Neural cell (in vitro differentiated cells): ENCODE data around the gene SEC63. TPM values are rescaled to one million over a fixed set of nuclear protein-coding genes. Genes with fewer than 3 reads are reported as not detected.

Experiments
- H2AFZ ChIP-seq: fragments of 200-600, 300-800 bp; sonication (generic), shearing (Covaris generic); 2 replicates; pipeline ENCODE4 v1.6.0; 2014; ENCODE audit warnings: low read depth, mild to moderate bottlenecking, antibody characterized with exemption, low read length, moderate library complexity
- H3F3A ChIP-seq: fragments of 200-600 bp; shearing (Covaris generic); 2 replicates; pipeline ENCODE4 v1.6.1; 2016; ENCODE audit warnings: mild to moderate bottlenecking, moderate library complexity, mixed read lengths, antibody characterized with exemption, low read length; ENCODE audit not compliant: insufficient read depth, poor library complexity, severe bottlenecking
- H3K27ac ChIP-seq: fragments of 200-600, 300-800 bp; sonication (generic), shearing (Covaris generic); 2 replicates; pipeline ENCODE4 v1.5.1; 2014; ENCODE audit warnings: mild to moderate bottlenecking, low read length, moderate library complexity
- H3K27me3 ChIP-seq: fragments of 300-800, 200-600 bp; sonication (generic), shearing (Covaris generic); 2 replicates; pipeline ENCODE4 v1.6.0; 2014; ENCODE audit warnings: mild to moderate bottlenecking, low read depth, low read length, moderate library complexity; ENCODE audit not compliant: insufficient read depth
- H3K36me3 ChIP-seq: fragments of 300-800, 200-600 bp; sonication (generic), shearing (Covaris generic); 2 replicates; pipeline ENCODE4 v1.5.1; 2014; ENCODE audit warnings: mild to moderate bottlenecking, antibody characterized with exemption, low read length, moderate library complexity; ENCODE audit not compliant: insufficient read depth
- H3K4me2 ChIP-seq: fragments of 300-800, 200-600 bp; sonication (generic), shearing (Covaris generic); 2 replicates; pipeline ENCODE4 v1.6.0; 2014; ENCODE audit warnings: mild to moderate bottlenecking, low read length
- H3K4me3 ChIP-seq: fragments of 300-800, 200-600 bp; sonication (generic), shearing (Covaris generic); 2 replicates; pipeline ENCODE4 v1.5.1; 2014; ENCODE audit warnings: mild to moderate bottlenecking, low read length, moderate library complexity
- H3K79me2 ChIP-seq: fragments of 200-600 bp; shearing (Covaris generic); replicated peaks from 2 replicates; pipeline ENCODE4 v1.6.0; 2014; ENCODE audit warnings: mild to moderate bottlenecking, low read length, moderate library complexity; ENCODE audit not compliant: insufficient read depth
- H3K9ac ChIP-seq: fragments of 300-800, 200-600 bp; sonication (generic), shearing (Covaris generic); 2 replicates; pipeline ENCODE4 v1.6.1; 2016; ENCODE audit warnings: mild to moderate bottlenecking, low read length, mixed read lengths
- H3K9me2 ChIP-seq: fragments of 200-600 bp; shearing (Covaris generic); 2 replicates; pipeline ENCODE4 v1.6.1; 2016; ENCODE audit warnings: mild to moderate bottlenecking, low read length, mixed read lengths; ENCODE audit not compliant: insufficient read depth
- H3K9me3 ChIP-seq: fragments of 200-600, 300-800 bp; sonication (generic), shearing (Covaris generic); 2 replicates; pipeline ENCODE4 v1.6.1; 2016; ENCODE audit warnings: mild to moderate bottlenecking, mixed run types, low read length, moderate library complexity, mixed read lengths
- H4K20me1 ChIP-seq: fragments of 200-600 bp; shearing (Covaris generic); 2 replicates; pipeline ENCODE4 v1.6.1; 2016; ENCODE audit warnings: mild to moderate bottlenecking, mixed run types; ENCODE audit not compliant: insufficient read depth
- EP300 ChIP-seq: fragments of 450-650 bp; conservative IDR thresholded peaks from 2 replicates; pipeline ENCODE4 v1.6.1; 2014; ENCODE audit warnings: antibody characterized with exemption, mild to moderate bottlenecking, moderate library complexity; ENCODE audit not compliant: poor library complexity, severe bottlenecking
- EZH2 ChIP-seq: fragments of 200-600, 300-800 bp; shearing (Covaris generic), sonication (generic); IDR thresholded peaks from 2 replicates; pipeline ENCODE4 v1.6.1; 2014; ENCODE audit warnings: antibody characterized with exemption, low read length, borderline replicate concordance, mild to moderate bottlenecking; ENCODE audit not compliant: insufficient read depth, poor library complexity, severe bottlenecking
- MXI1 ChIP-seq: fragments of 450-650 bp; conservative IDR thresholded peaks from 2 replicates; pipeline ENCODE4 v1.6.1; 2014; ENCODE audit warnings: antibody characterized with exemption, mild to moderate bottlenecking; ENCODE audit not compliant: poor library complexity, severe bottlenecking
- POLR2AphosphoS5 ChIP-seq: IDR thresholded peaks from 2 replicates; pipeline ENCODE4 v1.6.1; 2012
- RAD21 ChIP-seq: fragments of 450-650 bp; conservative IDR thresholded peaks from 2 replicates; pipeline ENCODE4 v1.6.1; 2014; ENCODE audit warnings: antibody characterized with exemption, mild to moderate bottlenecking, moderate library complexity
- SMC3 ChIP-seq: fragments of 450-650 bp; conservative IDR thresholded peaks from 2 replicates; pipeline ENCODE4 v1.6.1; 2014; ENCODE audit warnings: antibody characterized with exemption, mild to moderate bottlenecking, moderate library complexity; ENCODE audit not compliant: poor library complexity
- TAF1 ChIP-seq: IDR thresholded peaks from 2 replicates; pipeline ENCODE4 v1.6.1; 2012; ENCODE audit warnings: low read depth
- polyA plus RNA-seq: library from polyadenylated mRNA; depleted of rRNA; stranded (reverse); fragments of >200 nt; gene quantifications from 2 replicates; pipeline ENCODE4 v1.2.3, GENCODE V29; 2014
- TF ChIP-seq, protein P1 (sequence below): IDR thresholded peaks from 2 replicates; pipeline ENCODE4 v1.6.1; 2012; ENCODE audit warnings: borderline replicate concordance
- TF ChIP-seq, protein P2 (sequence below): fragments of 450-650 bp; IDR thresholded peaks from 2 replicates; pipeline ENCODE4 v1.5.1; 2014; ENCODE audit warnings: antibody characterized with exemption, mild to moderate bottlenecking, moderate library complexity; ENCODE audit not compliant: poor library complexity, severe bottlenecking

SEC63 gene
- polyA plus RNA-seq, 1 donor from 2014 or later, result 34.8 TPM

DNA sequence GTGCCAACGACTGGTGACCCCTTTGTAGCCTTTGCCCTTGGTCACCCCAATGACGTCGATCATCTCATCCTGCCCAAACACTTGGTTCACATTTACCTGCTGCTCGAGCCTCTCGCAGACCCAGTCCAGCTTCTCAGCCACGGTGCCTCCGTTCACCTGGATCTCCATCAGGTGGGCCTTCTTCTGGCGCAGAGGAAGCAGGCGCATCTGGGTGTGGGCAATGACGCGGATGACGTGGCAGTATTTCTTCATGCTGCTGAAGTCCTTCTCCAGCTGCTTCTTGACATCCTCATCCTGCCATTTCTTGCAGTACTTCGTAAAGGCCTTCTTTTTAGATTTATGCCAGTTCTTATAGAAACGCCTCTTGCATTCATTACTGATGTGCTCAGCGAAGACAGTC is 46.9 kb upstream of the SEC63 start:
- no peaks in the 10 kb centered on the region for H4K20me1 ChIP-seq
- H2AFZ ChIP-seq, result no peak overlapping the region
- H3K36me3 ChIP-seq, result no peaks in the 10 kb centered on the region
- H3K9me2 ChIP-seq, result no peaks in the 10 kb centered on the region
- TF ChIP-seq RAD21 (no peak), POLR2AphosphoS5 (no peak), TAF1 (no peak), EP300 (no peak), SMC3 (no peak), MXI1 (no peak), EZH2 (no peak)
- TF ChIP-seq, protein P1, sequence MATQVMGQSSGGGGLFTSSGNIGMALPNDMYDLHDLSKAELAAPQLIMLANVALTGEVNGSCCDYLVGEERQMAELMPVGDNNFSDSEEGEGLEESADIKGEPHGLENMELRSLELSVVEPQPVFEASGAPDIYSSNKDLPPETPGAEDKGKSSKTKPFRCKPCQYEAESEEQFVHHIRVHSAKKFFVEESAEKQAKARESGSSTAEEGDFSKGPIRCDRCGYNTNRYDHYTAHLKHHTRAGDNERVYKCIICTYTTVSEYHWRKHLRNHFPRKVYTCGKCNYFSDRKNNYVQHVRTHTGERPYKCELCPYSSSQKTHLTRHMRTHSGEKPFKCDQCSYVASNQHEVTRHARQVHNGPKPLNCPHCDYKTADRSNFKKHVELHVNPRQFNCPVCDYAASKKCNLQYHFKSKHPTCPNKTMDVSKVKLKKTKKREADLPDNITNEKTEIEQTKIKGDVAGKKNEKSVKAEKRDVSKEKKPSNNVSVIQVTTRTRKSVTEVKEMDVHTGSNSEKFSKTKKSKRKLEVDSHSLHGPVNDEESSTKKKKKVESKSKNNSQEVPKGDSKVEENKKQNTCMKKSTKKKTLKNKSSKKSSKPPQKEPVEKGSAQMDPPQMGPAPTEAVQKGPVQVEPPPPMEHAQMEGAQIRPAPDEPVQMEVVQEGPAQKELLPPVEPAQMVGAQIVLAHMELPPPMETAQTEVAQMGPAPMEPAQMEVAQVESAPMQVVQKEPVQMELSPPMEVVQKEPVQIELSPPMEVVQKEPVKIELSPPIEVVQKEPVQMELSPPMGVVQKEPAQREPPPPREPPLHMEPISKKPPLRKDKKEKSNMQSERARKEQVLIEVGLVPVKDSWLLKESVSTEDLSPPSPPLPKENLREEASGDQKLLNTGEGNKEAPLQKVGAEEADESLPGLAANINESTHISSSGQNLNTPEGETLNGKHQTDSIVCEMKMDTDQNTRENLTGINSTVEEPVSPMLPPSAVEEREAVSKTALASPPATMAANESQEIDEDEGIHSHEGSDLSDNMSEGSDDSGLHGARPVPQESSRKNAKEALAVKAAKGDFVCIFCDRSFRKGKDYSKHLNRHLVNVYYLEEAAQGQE, result no peak
- TF ChIP-seq, protein P2, sequence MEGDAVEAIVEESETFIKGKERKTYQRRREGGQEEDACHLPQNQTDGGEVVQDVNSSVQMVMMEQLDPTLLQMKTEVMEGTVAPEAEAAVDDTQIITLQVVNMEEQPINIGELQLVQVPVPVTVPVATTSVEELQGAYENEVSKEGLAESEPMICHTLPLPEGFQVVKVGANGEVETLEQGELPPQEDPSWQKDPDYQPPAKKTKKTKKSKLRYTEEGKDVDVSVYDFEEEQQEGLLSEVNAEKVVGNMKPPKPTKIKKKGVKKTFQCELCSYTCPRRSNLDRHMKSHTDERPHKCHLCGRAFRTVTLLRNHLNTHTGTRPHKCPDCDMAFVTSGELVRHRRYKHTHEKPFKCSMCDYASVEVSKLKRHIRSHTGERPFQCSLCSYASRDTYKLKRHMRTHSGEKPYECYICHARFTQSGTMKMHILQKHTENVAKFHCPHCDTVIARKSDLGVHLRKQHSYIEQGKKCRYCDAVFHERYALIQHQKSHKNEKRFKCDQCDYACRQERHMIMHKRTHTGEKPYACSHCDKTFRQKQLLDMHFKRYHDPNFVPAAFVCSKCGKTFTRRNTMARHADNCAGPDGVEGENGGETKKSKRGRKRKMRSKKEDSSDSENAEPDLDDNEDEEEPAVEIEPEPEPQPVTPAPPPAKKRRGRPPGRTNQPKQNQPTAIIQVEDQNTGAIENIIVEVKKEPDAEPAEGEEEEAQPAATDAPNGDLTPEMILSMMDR, result no peak
- H3K27me3 ChIP-seq, result no peaks in the 10 kb centered on the region
- H3K9me3 ChIP-seq, result peaks cover 8% of the 10 kb centered on the region
- no peak overlapping the region for H3K9ac ChIP-seq
- H3K4me2 ChIP-seq, result no peak overlapping the region
- H3K4me3 ChIP-seq, result no peak overlapping the region
- H3K79me2 ChIP-seq, result no peaks in the 10 kb centered on the region
- no peaks in the 10 kb centered on the region for H3F3A ChIP-seq
- H3K27ac ChIP-seq, result no peak overlapping the region

DNA sequence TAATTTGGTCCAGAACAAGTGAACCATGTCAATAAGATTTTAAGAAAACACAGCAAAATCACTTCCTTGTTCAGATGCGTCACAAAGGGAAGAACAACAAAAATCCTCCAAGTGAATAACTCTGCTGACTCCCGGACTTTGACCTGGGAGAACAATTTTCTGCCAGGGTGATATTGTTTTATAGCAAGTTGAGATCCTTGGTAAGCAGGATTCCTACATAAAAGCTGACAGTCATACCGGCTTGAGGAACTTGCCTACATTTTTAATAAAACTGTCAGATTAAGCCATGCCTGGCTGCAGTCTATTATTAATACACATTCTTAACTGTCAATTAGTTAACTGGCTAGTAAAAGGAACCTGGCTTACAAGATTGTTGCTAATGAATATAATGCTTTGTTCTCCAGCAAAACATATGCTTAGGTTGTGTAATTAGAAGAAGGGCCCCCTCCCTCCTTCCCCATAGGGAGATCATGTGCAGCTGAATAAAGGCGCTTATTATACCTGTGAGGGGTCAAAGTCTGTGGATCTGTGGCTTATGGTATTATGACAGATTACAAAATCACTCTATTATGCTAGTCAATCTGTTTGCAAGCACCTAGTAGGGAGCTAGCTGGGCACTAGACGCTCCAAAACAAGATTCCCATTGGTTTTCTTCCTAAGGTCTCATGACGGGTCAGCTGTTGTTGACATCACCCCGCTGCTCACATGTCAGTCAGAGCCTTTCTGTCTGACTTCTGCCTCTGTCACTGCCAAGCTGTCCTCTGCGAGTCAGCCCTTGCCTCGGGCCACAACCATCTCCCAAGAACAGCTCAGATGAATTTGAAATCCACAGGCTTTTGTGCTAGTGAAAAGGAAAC is 44.6 kb upstream of the SEC63 start:
- Histone ChIP-seq H2AFZ (no peak overlapping the region), H3K9me2 (no peaks in the 10 kb centered on the region), H3K27ac (no peak overlapping the region), H3F3A (no peaks in the 10 kb centered on the region), H3K4me3 (peak overlapping the region; percentile 21), H3K9ac (no peak overlapping the region), H3K9me3 (no peaks in the 10 kb centered on the region), H3K27me3 (peaks cover 8% of the 10 kb centered on the region), H3K36me3 (no peaks in the 10 kb centered on the region), H3K4me2 (peak overlapping the region; percentile 6), H4K20me1 (no peaks in the 10 kb centered on the region), H3K79me2 (no peaks in the 10 kb centered on the region)
- TF ChIP-seq POLR2AphosphoS5 (peak; percentile 6), EZH2 (no peak)
